Caco-2 (cell line): ENCODE data around the gene FNDC11. TPM values are rescaled to one million over a fixed set of nuclear protein-coding genes. Genes with fewer than 3 reads are reported as not detected.

Experiments
- BruUV-seq: library from RNA; stranded (reverse); fragments of 400-500 nt; replicated peaks from 2 replicates; lab custom pipeline; 2021; lab: Mats Ljungman, UMichigan
- CTCF ChIA-PET: fragments of 300-600 bp; sonication (Branson Sonifier 250); formaldehyde crosslinking; loops from one replicate; lab custom pipeline; 2022; ENCODE audit warnings: antibody characterized with exemption; lab: Charles Lee
- POLR2A ChIA-PET: fragments of 300-600 bp; sonication (Branson Sonifier 250); formaldehyde crosslinking; loops from one replicate; lab custom pipeline; 2022; ENCODE audit warnings: antibody characterized with exemption; lab: Charles Lee
- DNase-seq, 2 experiments: peaks; one replicate each; pipeline versions ENCODE4 v3.0.0 to v3.0.0-alpha.2; 2020 to 2022
- H3K27me3 ChIP-seq: replicated peaks from 2 replicates; pipeline ENCODE4 v1.6.0; 2011; ENCODE audit warnings: low read length; ENCODE audit not compliant: control insufficient read depth, insufficient read depth
- H3K36me3 ChIP-seq: 2 replicates; pipeline ENCODE4 v1.5.1; 2011; ENCODE audit warnings: low read length; ENCODE audit not compliant: control insufficient read depth, insufficient read depth
- H3K4me1 ChIP-seq: fragments of 250-450 bp; sonication (Bioruptor Pico); 2 replicates; pipeline ENCODE4 v1.5.1; 2020; ENCODE audit warnings: mild to moderate bottlenecking
- H3K4me3 ChIP-seq: 2 replicates; pipeline ENCODE4 v1.5.1; 2011; ENCODE audit warnings: low read depth, mild to moderate bottlenecking, control low read depth, low read length
- H3K9me3 ChIP-seq: fragments of 250-450 bp; sonication (Bioruptor Pico); 2 replicates; pipeline ENCODE4 v1.5.1; 2020; ENCODE audit warnings: mild to moderate bottlenecking, moderate library complexity
- H3K27ac Mint-ChIP-seq: one replicate; pipeline ENCODE4 v1.8.0; 2022; ENCODE audit warnings: mixed read lengths; ENCODE audit not compliant: unreplicated experiment
- H3K27me3 Mint-ChIP-seq: one replicate; pipeline ENCODE4 v1.8.0; 2022; ENCODE audit warnings: mixed read lengths; ENCODE audit not compliant: insufficient read depth, unreplicated experiment
- H3K36me3 Mint-ChIP-seq: one replicate; pipeline ENCODE4 v1.8.0; 2022; ENCODE audit warnings: mild to moderate bottlenecking, mixed read lengths; ENCODE audit not compliant: insufficient read depth, unreplicated experiment
- H3K4me1 Mint-ChIP-seq: one replicate; pipeline ENCODE4 v1.8.0; 2022; ENCODE audit warnings: low read depth, mixed read lengths; ENCODE audit not compliant: unreplicated experiment
- H3K4me3 Mint-ChIP-seq: one replicate; pipeline ENCODE4 v1.8.0; 2022; ENCODE audit warnings: mild to moderate bottlenecking, moderate library complexity, mixed read lengths; ENCODE audit not compliant: unreplicated experiment
- H3K9me3 Mint-ChIP-seq: one replicate; pipeline ENCODE4 v1.8.0; 2022; ENCODE audit warnings: mixed read lengths; ENCODE audit not compliant: unreplicated experiment
- CTCF ChIP-seq, 2 experiments: fragments of 200-600 bp in 1 of 2; IDR thresholded peaks; 1 replicate in 1 of 2; 2 replicates in 1 of 2; pipeline versions ENCODE4 v1.5.1 to v1.8.0; 2011 to 2022; ENCODE audit warnings: antibody characterized with exemption in 1 of 2, control low read depth in 1 of 2, inconsistent platforms in 1 of 2, low read depth in 1 of 2, low read length in 1 of 2, mild to moderate bottlenecking in 1 of 2, moderate library complexity in 1 of 2; ENCODE audit not compliant: insufficient read depth in 1 of 2, severe bottlenecking in 1 of 2, unreplicated experiment in 1 of 2
- intact Hi-C: fragments of 100-400 bp; cut with micrococcal nuclease; formaldehyde crosslinking; loops from one replicate; pipeline ENCODE4 v1.10.0; 2022; ENCODE audit not compliant: unreplicated experiment
- total RNA-seq: library from RNA; stranded (reverse); gene quantifications from 2 replicates; pipeline ENCODE4 v1.2.3, GENCODE V29; 2022

FNDC11 gene
- total RNA-seq, 1 experiment from 2014 or later, result not detected

DNA sequence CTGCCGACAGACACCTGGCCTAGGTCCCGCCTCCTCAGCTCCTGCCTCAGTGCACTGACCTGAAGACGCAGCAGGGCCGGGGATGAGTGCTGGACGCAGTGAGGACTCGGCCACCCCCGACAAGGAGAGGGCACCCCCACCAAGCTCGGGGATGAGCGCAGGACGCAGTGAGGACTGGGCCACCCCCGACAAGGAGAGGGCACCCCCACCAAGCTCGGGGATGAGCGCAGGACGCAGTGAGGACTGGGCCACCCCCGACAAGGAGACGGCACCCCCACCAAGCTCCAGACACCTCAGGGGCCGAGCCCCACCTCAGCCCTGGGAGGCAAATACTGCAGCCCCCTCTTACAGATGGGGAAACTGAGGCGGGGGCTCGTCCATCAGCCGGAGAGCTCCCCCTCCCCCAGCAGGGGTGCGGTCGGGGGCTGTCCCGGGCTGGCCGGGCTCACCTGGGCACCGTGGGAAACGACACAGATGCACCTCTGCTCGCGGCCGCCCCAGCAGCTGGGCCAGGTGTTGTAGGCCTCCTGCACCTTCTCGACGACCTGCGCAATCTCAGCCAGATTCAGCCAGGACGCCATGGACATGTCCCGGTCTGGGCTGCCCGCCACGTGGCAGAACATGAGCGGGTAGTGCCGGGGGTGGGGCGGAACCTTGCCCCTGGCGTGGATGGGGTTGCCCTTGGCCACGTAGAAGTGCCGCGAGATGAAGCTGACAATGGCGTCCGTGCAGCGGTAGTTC lies 12.6 kb downstream of the FNDC11 start:
- H3K27me3 Mint-ChIP-seq, result no peaks in the 10 kb centered on the region
- H3K9me3 Mint-ChIP-seq, result no peaks in the 10 kb centered on the region
- H3K4me1 ChIP-seq, result no peaks in the 10 kb centered on the region
- H3K27me3 ChIP-seq, result no peaks in the 10 kb centered on the region
- POLR2A ChIA-PET, result interaction anchor here (0.5 kb wide), 1 partner anchor 142 kb away, joined by 3 read pairs; no protein-coding TSS in a partner anchor
- H3K27ac Mint-ChIP-seq, result no peak overlapping the region
- CTCF ChIA-PET, result interaction anchor here (0.6 kb wide), 1 partner anchor 28 kb away, joined by 5 read pairs; no protein-coding TSS in a partner anchor
- H3K36me3 ChIP-seq, result no peaks in the 10 kb centered on the region
- H3K9me3 ChIP-seq, result no peaks in the 10 kb centered on the region
- no peak for TF ChIP-seq CTCF (IDR thresholded peaks at IDR 0.05; ENCODE audit: insufficient read depth in 1 of 2, low read depth in 1 of 2, low read length in 1 of 2, severe bottlenecking in 1 of 2, unreplicated experiment in 1 of 2)
- no peak overlapping the region for H3K4me3 Mint-ChIP-seq
- intact Hi-C loops, result no loop called here
- no peaks in the 10 kb centered on the region for H3K4me1 Mint-ChIP-seq
- BruUV-seq, result no TSS peak
- DNase-seq, result no peak
- H3K36me3 Mint-ChIP-seq, result peaks cover 19% of the 10 kb centered on the region
- no peak overlapping the region for H3K4me3 ChIP-seq

DNA sequence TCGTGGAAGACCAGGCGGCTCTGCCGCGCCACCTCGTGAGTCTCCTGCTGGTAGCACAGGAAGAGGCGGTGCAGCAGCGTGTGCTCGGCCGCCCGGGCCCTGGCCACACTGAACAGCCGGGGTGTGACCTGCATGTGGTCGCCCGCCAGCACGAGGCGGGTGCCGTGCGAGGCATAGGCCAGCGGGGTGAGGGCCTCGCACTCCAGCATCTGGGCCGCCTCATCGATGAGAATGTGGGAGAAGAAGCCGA lies 13.1 kb downstream of the FNDC11 start:
- no peak overlapping the region for H3K27ac Mint-ChIP-seq
- Histone ChIP-seq H3K9me3 (no peaks in the 10 kb centered on the region), H3K4me1 (no peaks in the 10 kb centered on the region), H3K4me3 (no peak overlapping the region), H3K36me3 (no peaks in the 10 kb centered on the region), H3K27me3 (no peaks in the 10 kb centered on the region)
- H3K27me3 Mint-ChIP-seq, result no peaks in the 10 kb centered on the region
- no peak for TF ChIP-seq CTCF (IDR thresholded peaks at IDR 0.05; ENCODE audit: insufficient read depth in 1 of 2, low read depth in 1 of 2, low read length in 1 of 2, severe bottlenecking in 1 of 2, unreplicated experiment in 1 of 2)
- no peak for DNase-seq
- H3K4me3 Mint-ChIP-seq, result no peak overlapping the region
- no peaks in the 10 kb centered on the region for H3K9me3 Mint-ChIP-seq
- no peaks in the 10 kb centered on the region for H3K4me1 Mint-ChIP-seq
- intact Hi-C loops, result no loop called here
- POLR2A ChIA-PET, result no interaction called here
- BruUV-seq, result no TSS peak
- CTCF ChIA-PET, result no interaction called here
- peaks cover 19% of the 10 kb centered on the region for H3K36me3 Mint-ChIP-seq

GRCh38 chr20:63567386-63568169 lies 13.6 kb downstream of the FNDC11 start:
- no peak for TF ChIP-seq CTCF (IDR thresholded peaks at IDR 0.05; ENCODE audit: insufficient read depth in 1 of 2, low read depth in 1 of 2, low read length in 1 of 2, severe bottlenecking in 1 of 2, unreplicated experiment in 1 of 2)
- ChIA-PET CTCF (no interaction called here), POLR2A (no interaction called here)
- no peak overlapping the region for H3K4me3 ChIP-seq
- no peaks in the 10 kb centered on the region for H3K27me3 ChIP-seq
- intact Hi-C loops, result no loop called here
- H3K36me3 Mint-ChIP-seq, result peaks cover 19% of the 10 kb centered on the region
- no peaks in the 10 kb centered on the region for H3K4me1 ChIP-seq
- no peaks in the 10 kb centered on the region for H3K4me1 Mint-ChIP-seq
- BruUV-seq, result no TSS peak
- no peak for DNase-seq
- no peak overlapping the region for H3K4me3 Mint-ChIP-seq
- no peaks in the 10 kb centered on the region for H3K36me3 ChIP-seq
- H3K9me3 ChIP-seq, result no peaks in the 10 kb centered on the region
- no peaks in the 10 kb centered on the region for H3K27me3 Mint-ChIP-seq
- no peak overlapping the region for H3K27ac Mint-ChIP-seq
- H3K9me3 Mint-ChIP-seq, result no peaks in the 10 kb centered on the region
